ENCODE data around the gene CNTN3. TPM values are rescaled to one million over a fixed set of nuclear protein-coding genes. Genes with fewer than 3 reads are reported as not detected.

Gene CNTN3
- total and polyA plus RNA-seq, 11 donors = 0.25 to 4.3 (median 1.9) TPM

DNA sequence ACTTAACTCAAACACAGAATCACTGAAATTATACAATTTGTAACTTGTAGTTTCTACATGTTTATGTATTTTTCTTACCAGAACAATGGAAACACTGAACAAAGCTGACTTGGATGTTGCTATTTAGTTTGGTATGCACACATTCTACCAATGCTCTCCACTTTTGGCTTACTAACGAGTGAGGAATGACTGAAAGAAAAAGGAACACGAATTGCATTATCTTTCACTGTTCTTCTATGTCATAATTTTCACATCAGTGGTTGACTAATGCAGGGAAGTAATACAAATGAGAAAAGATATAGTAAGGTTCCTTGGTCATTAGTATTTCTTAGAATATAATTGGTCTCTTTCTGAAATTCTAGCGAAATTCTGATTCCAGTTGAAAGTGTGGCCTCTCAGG is 9.8 kb upstream of the CNTN3 start:
- no peak for ATAC-seq
- no peaks in the 10 kb centered on the region for H3K36me3 ChIP-seq
- no peak for DNase-seq
- TF ChIP-seq, protein P1, sequence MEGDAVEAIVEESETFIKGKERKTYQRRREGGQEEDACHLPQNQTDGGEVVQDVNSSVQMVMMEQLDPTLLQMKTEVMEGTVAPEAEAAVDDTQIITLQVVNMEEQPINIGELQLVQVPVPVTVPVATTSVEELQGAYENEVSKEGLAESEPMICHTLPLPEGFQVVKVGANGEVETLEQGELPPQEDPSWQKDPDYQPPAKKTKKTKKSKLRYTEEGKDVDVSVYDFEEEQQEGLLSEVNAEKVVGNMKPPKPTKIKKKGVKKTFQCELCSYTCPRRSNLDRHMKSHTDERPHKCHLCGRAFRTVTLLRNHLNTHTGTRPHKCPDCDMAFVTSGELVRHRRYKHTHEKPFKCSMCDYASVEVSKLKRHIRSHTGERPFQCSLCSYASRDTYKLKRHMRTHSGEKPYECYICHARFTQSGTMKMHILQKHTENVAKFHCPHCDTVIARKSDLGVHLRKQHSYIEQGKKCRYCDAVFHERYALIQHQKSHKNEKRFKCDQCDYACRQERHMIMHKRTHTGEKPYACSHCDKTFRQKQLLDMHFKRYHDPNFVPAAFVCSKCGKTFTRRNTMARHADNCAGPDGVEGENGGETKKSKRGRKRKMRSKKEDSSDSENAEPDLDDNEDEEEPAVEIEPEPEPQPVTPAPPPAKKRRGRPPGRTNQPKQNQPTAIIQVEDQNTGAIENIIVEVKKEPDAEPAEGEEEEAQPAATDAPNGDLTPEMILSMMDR (IDR thresholded peaks at IDR 0.05) = no peak
- no peak for TF ChIP-seq POLR2A (IDR thresholded peaks at IDR 0.05)
- H3K4me1 ChIP-seq = no peaks in the 10 kb centered on the region
- no peaks in the 10 kb centered on the region for H3K27me3 ChIP-seq
- WGBS, 4 donors = 62 to 67% (median 63%) methylated on average over 3 of the region's 3 CpGs
- intact Hi-C loops (cut with DNase I) = loop anchor here in 1 of 10 donors (10.0 kb wide), 1 partner anchor 360 kb away; no protein-coding TSS in a partner anchor
- H3K4me3 ChIP-seq = no peak overlapping the region
- H3K27ac ChIP-seq = no peak overlapping the region
- no peaks in the 10 kb centered on the region for H3K9me3 ChIP-seq

DNA sequence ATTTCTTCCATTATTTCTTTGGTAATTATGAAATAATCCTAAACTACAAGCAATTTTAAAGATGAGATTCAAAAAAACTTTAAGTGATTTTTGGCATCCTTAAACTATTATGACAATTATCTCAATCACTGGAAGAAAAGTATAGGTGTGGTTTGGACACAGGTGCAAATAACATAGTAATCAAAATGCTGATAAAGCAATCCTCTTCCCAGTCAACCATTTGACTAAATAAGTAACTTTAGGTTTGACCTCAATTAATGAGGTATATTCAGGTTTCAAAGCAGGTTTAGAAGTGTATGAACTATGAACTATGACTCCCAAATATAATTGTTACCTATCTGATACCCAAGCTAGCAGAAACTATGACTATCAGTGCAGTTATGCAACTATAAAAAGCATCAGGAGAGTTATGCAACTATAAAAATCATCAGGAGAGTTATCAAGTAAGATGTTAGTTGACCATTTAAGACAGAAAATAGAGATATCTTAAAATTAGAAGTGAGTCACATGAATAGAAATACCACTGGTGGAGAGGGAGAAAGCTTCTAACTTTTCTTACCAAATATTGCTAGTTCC is 8.9 kb upstream of the CNTN3 start:
- Histone ChIP-seq H3K36me3 (no peaks in the 10 kb centered on the region), H3K27me3 (no peaks in the 10 kb centered on the region), H3K4me1 (no peaks in the 10 kb centered on the region), H3K27ac (no peak overlapping the region), H3K9me3 (no peaks in the 10 kb centered on the region), H3K4me3 (no peak overlapping the region)
- intact Hi-C loops (cut with DNase I) = loop anchor here in 1 of 10 donors (10.0 kb wide), 1 partner anchor 359 kb away; no protein-coding TSS in a partner anchor
- ATAC-seq = no peak
- no peak for DNase-seq
- TF ChIP-seq, protein P1 (IDR thresholded peaks at IDR 0.05) = no peak
- no peak for TF ChIP-seq POLR2A (IDR thresholded peaks at IDR 0.05)

DNA sequence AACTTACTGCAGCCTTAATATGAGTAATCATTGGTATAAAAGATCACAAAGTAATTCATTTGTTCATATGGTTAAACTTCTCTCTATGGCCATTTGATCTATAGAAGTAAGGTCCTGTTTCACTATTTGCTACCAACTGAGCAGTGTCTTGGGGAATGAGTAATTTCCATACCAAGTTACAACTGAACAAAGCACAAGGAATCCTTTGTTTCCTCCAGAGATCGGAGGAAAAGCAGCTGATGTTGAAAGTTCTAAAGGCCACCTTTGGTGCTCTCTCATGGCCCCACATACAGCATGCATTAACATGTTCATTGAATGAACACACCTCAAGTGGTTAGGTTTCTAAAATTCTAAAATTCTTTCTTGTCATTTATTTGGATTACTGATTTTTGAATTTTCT is 7.1 kb upstream of the CNTN3 start:
- intact Hi-C loops (cut with DNase I) = loop anchor here in 1 of 10 donors (10.0 kb wide), 1 partner anchor 357 kb away; no protein-coding TSS in a partner anchor
- H3K36me3 ChIP-seq = no peaks in the 10 kb centered on the region
- TF ChIP-seq, protein P1 (IDR thresholded peaks at IDR 0.05) = no peak
- no peak for TF ChIP-seq POLR2A (IDR thresholded peaks at IDR 0.05)
- ATAC-seq (no peak), DNase-seq (no peak)
- no peak overlapping the region for H3K27ac ChIP-seq
- WGBS, 4 donors = 39 to 65% (median 61%) methylated on average over 1 of the region's 1 CpG
- no peaks in the 10 kb centered on the region for H3K4me1 ChIP-seq
- no peaks in the 10 kb centered on the region for H3K27me3 ChIP-seq
- H3K9me3 ChIP-seq = no peaks in the 10 kb centered on the region
- H3K4me3 ChIP-seq = no peak overlapping the region

DNA sequence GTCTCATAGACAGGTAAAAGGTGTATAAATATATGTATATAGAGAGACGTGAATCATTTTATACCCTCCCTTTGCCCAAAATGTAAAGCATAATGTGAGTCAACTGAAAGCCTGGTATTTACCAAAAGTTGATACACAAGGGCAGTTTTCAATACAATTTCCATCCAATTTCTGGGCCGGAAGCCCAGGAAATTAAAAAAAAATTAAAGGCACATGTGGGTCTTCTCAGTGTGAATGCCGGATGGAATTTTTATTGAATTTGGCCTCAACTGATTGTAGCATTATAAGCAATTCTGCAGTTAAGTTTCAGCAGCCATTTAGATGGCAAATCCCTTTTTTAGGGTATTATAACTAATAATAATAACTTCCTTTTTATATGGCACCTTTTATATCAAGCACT is 3.3 kb upstream of the CNTN3 start:
- Histone ChIP-seq H3K4me3 (no peak overlapping the region), H3K36me3 (no peaks in the 10 kb centered on the region), H3K4me1 (peaks cover 0 to 12% (median 0%) of the 10 kb centered on the region in 12 donors), H3K27ac (no peak overlapping the region), H3K9me3 (no peaks in the 10 kb centered on the region), H3K27me3 (peaks cover 0 to 25% (median 3%) of the 10 kb centered on the region in 9 donors)
- TF ChIP-seq, protein P1 (IDR thresholded peaks at IDR 0.05) = no peak
- TF ChIP-seq POLR2A (IDR thresholded peaks at IDR 0.05) = no peak
- 58 to 81% (median 67%) methylated on average over 3 of the region's 3 CpGs for WGBS, 4 donors
- intact Hi-C loops (cut with DNase I) = no loop called here
- no peak for DNase-seq
- no peak for ATAC-seq
